ENCODE measurements around the gene RPS19BP1. TPM values are rescaled to one million over a fixed set of nuclear protein-coding genes. Genes with fewer than 3 reads are reported as not detected.

RPS19BP1 gene
- 147 and 151 TPM in 2 replicates for total RNA-seq

GRCh38 chr22:39532215-39533073 is at the start of gene RPS19BP1:
RPS19BP1 (minus strand) TSS chr22:39532748; CDS start chr22:39532738, 10 bp downstream.

GRCh38 chr22:39570665-39571064 is 38.1 kb upstream of the RPS19BP1 start, which contains the start of gene CACNA1I:
CACNA1I (plus strand) TSS chr22:39570753; CDS start chr22:39570753, 0 bp downstream.

GRCh38 chr22:39520226-39521105 is 12.1 kb downstream of the RPS19BP1 start, which contains the start of gene ATF4:
ATF4 (plus strand) TSS chr22:39520562; CDS start chr22:39521446, 884 bp downstream.

GRCh38 chr22:39502109-39502788 is 30.3 kb downstream of the RPS19BP1 start, which contains the start of gene MIEF1:
MIEF1 (plus strand) TSS chr22:39502290; CDS start chr22:39511295, 9,005 bp downstream.

Other genes starting within 250 kb of the RPS19BP1 start
- 2,280 and 2,292 TPM in 2 replicates for gene RPL3, start 213.1 kb downstream of the RPS19BP1 start, total RNA-seq
- 6.4 and 6.5 TPM in 2 replicates for gene SYNGR1, start 182.8 kb downstream of the RPS19BP1 start, total RNA-seq
- gene TAB1, start 133.0 kb downstream of the RPS19BP1 start, total RNA-seq: 8.6 and 25.2 TPM in 2 replicates
- gene MGAT3, start 75.7 kb downstream of the RPS19BP1 start, total RNA-seq: 0.37 and 0.85 TPM in 2 replicates
- 27.9 and 31.8 TPM in 2 replicates for gene MIEF1, start 30.5 kb downstream of the RPS19BP1 start, total RNA-seq
- 307 and 311 TPM in 2 replicates for gene ATF4, start 12.2 kb downstream of the RPS19BP1 start, total RNA-seq
- 0.07 and 0.14 TPM in 2 replicates for gene CACNA1I, start 38.0 kb upstream of the RPS19BP1 start, total RNA-seq